ENCODE measurements around the gene TNFRSF1B. TPM values are rescaled to one million over a fixed set of nuclear protein-coding genes. Genes with fewer than 3 reads are reported as not detected.

Gene TNFRSF1B
- total RNA-seq, 4 donors from 2014 or later, result 10.9 to 34.9 (median 31.0) TPM

DNA sequence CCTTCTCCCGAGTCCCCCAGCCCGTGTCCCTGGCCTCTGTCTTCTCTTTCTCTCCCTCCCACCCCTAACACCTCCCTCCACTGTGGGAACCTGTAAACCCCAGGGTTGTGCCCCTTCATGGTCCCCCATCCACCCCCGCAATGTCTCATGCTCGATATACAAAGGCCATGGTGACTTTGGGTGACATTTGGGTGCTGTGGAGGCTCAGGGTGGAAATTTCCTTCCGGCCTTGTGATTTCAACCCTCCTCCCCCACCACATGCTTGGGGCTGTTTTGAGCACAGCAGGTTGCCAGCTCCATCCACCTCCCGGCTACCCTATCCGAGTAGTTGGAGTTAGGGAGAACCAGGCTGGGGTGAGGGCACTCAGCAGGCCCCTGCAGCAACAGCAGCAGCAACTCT lies 37.3 kb downstream of the TNFRSF1B start:
- Histone ChIP-seq H3K9me3 (no peaks in the 10 kb centered on the region), H3K4me1 (peaks cover 0 to 11% (median 6%) of the 10 kb centered on the region in 3 donors), H3K36me3 (peaks cover 0 to 45% of the 10 kb centered on the region in 2 donors), H3K27ac (no peak overlapping the region), H3K27me3 (peaks cover 6% of the 10 kb centered on the region), H3K4me3 (no peak overlapping the region)
- ATAC-seq, result no peak
- no CpG with 5 or more reads among the region's 7 CpGs for WGBS, 2 donors (ENCODE audit: low coverage in 1 of 2)
- TF ChIP-seq POLR2AphosphoS5 (IDR thresholded peaks at IDR 0.05) (no peak), EP300 (IDR thresholded peaks at IDR 0.05) (no peak), POLR2A (IDR thresholded peaks at IDR 0.05) (no peak)
- TF ChIP-seq, protein P1, sequence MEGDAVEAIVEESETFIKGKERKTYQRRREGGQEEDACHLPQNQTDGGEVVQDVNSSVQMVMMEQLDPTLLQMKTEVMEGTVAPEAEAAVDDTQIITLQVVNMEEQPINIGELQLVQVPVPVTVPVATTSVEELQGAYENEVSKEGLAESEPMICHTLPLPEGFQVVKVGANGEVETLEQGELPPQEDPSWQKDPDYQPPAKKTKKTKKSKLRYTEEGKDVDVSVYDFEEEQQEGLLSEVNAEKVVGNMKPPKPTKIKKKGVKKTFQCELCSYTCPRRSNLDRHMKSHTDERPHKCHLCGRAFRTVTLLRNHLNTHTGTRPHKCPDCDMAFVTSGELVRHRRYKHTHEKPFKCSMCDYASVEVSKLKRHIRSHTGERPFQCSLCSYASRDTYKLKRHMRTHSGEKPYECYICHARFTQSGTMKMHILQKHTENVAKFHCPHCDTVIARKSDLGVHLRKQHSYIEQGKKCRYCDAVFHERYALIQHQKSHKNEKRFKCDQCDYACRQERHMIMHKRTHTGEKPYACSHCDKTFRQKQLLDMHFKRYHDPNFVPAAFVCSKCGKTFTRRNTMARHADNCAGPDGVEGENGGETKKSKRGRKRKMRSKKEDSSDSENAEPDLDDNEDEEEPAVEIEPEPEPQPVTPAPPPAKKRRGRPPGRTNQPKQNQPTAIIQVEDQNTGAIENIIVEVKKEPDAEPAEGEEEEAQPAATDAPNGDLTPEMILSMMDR (IDR thresholded peaks at IDR 0.05), result no peak

DNA sequence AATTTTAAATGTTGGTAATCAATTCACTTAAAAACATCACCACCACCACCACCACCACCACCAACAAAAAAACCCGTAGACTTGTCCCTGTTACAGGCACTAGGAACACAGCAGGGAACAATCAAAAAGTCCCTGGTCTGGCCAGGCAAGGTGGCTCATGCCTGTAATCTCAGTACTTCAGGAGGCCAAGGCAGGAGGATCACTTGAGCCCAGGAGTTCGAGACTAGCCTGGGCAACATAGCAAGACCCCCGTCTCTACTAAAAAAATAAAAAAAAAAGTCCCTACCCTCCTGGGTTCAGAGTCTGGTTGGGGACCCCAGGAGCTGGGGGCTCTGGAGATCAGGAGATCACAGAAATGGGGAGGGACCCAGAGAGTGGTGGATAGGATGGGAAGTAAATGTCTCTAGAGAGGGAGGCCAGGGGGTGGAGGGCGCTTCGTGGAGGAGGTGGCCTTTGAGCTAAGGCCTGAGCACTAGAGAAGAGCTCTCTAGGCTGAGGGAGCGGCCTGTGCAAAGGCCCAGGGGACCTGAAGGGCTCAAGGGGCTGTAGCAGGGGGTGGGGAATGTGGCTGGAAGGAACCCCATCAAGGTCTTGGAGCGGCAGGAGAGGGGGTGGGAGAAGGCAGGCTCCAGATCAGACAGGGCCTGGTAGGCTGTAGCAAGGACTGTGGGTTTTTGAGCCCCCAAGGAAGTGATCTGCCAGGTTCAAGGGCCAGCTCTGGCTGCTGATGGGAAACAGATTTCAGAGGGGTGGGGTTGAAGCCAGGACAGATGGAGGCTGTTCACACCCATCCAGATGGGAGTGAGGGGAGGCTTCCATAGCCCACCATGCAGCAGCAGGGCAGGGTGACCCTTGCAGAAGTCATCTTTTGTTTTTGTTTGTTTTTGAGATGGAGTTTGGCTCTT lies 38.2 kb downstream of the TNFRSF1B start:
- H3K36me3 ChIP-seq, result peaks cover 0 to 43% of the 10 kb centered on the region in 2 donors
- no peaks in the 10 kb centered on the region for H3K9me3 ChIP-seq
- TF ChIP-seq POLR2A (IDR thresholded peaks at IDR 0.05) (no peak), EP300 (IDR thresholded peaks at IDR 0.05) (no peak), POLR2AphosphoS5 (IDR thresholded peaks at IDR 0.05) (no peak)
- TF ChIP-seq, protein P1 (IDR thresholded peaks at IDR 0.05), result no peak
- WGBS, 2 donors (ENCODE audit: low coverage in 1 of 2), result 76 to 79% methylated on average over 2 to 4 of the region's 7 CpGs
- no peak overlapping the region for H3K4me3 ChIP-seq
- H3K4me1 ChIP-seq, result peaks cover 0 to 15% (median 6%) of the 10 kb centered on the region in 3 donors
- no peak overlapping the region for H3K27ac ChIP-seq
- no peak for ATAC-seq
- H3K27me3 ChIP-seq, result no peaks in the 10 kb centered on the region

DNA sequence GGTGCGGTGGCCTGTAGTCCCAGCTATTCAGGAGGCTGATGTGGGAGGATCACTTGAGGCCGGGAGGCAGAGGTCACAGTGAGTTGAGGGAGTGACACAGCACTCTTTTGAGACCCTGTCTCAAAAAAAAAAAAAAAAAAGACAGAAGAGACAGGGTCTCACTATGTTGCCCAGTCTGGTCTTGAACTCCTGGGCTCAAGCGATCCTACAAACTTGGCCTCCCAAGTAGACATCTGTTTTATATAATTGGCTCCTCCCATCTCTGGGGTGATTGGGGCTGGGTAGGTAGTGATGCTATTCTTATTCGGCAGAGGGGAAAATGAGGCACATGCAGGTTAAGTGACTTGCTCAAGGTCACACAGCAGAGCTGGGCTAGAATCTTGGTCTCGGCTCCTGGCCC lies 39.4 kb downstream of the TNFRSF1B start:
- 78 to 79% methylated on average over 4 of the region's 5 CpGs for WGBS, 2 donors (ENCODE audit: low coverage in 1 of 2)
- no peak for ATAC-seq
- H3K36me3 ChIP-seq, result peaks cover 0 to 39% of the 10 kb centered on the region in 2 donors

DNA sequence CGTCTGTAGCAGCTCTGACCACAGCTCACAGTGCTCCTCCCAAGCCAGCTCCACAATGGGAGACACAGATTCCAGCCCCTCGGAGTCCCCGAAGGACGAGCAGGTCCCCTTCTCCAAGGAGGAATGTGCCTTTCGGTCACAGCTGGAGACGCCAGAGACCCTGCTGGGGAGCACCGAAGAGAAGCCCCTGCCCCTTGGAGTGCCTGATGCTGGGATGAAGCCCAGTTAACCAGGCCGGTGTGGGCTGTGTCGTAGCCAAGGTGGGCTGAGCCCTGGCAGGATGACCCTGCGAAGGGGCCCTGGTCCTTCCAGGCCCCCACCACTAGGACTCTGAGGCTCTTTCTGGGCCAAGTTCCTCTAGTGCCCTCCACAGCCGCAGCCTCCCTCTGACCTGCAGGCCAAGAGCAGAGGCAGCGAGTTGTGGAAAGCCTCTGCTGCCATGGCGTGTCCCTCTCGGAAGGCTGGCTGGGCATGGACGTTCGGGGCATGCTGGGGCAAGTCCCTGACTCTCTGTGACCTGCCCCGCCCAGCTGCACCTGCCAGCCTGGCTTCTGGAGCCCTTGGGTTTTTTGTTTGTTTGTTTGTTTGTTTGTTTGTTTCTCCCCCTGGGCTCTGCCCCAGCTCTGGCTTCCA lies 40.1 kb downstream of the TNFRSF1B start:
- whole genome bisulfite sequencing, 2 donors (ENCODE audit: low coverage in 1 of 2), result no CpG with 5 or more reads among the region's 17 CpGs
- H3K9me3 ChIP-seq, result no peaks in the 10 kb centered on the region
- H3K27me3 ChIP-seq, result peaks cover 2% of the 10 kb centered on the region
- H3K4me1 ChIP-seq, result peaks cover 0 to 15% (median 6%) of the 10 kb centered on the region in 3 donors
- peaks cover 0 to 32% of the 10 kb centered on the region in 2 donors for H3K36me3 ChIP-seq
- no peak for ATAC-seq
- TF ChIP-seq, protein P1 (IDR thresholded peaks at IDR 0.05), result no peak
- TF ChIP-seq EP300 (IDR thresholded peaks at IDR 0.05) (no peak), POLR2AphosphoS5 (IDR thresholded peaks at IDR 0.05) (no peak), POLR2A (IDR thresholded peaks at IDR 0.05) (no peak)
- no peak overlapping the region for H3K4me3 ChIP-seq
- H3K27ac ChIP-seq, result no peak overlapping the region

More for the DNA sequence above, 39.4 kb downstream of the TNFRSF1B start:
- H3K27ac ChIP-seq, result no peak overlapping the region
- H3K4me1 ChIP-seq, result peaks cover 0 to 15% (median 6%) of the 10 kb centered on the region in 3 donors
- no peak overlapping the region for H3K4me3 ChIP-seq
- H3K9me3 ChIP-seq, result no peaks in the 10 kb centered on the region
- no peak for TF ChIP-seq EP300 (IDR thresholded peaks at IDR 0.05)
- TF ChIP-seq, protein P1 (IDR thresholded peaks at IDR 0.05), result no peak
- TF ChIP-seq POLR2A (IDR thresholded peaks at IDR 0.05), result no peak
- TF ChIP-seq POLR2AphosphoS5 (IDR thresholded peaks at IDR 0.05), result no peak
- no peaks in the 10 kb centered on the region for H3K27me3 ChIP-seq

Data from gastroesophageal sphincter (tissue), 4 donors.